ENCODE measurements around the gene RNF125. TPM values are rescaled to one million over a fixed set of nuclear protein-coding genes. Genes with fewer than 3 reads are reported as not detected.

The RNF125 gene
- polyA plus RNA-seq, 1 of the 3 experiments (the other 2 are of a cell fraction) = 0.05 TPM

DNA sequence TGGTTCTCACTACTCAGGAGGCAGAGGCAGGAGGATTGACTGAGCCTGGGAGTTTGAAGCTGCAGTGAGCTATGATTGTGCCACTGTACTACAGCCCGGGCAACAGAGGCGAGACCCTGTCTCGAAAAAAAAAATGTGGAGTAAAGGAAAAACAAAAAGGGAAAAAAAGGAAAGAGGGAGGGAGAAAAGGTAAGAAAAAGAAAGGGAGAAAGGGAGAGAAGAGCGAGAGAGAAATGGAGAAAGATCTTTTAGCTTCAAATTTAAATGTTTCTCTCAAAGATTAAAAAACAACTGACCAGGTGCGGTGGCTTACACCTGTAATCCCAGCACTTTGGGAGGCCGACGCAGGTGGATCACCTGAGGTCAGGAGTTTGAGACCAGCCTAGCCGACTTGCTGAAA, 65.2 kb downstream of the RNF125 start:
- TF ChIP-seq TEAD4 (IDR thresholded peaks at IDR 0.05; ENCODE audit: borderline replicate concordance, insufficient read depth) (no peak), RCOR1 (IDR thresholded peaks at IDR 0.05; ENCODE audit: low read length) (no peak), JUND (IDR thresholded peaks at IDR 0.05) (no peak), YY1 (IDR thresholded peaks at IDR 0.05; ENCODE audit: low read depth) (no peak), TCF12 (IDR thresholded peaks at IDR 0.05) (no peak), ELF1 (IDR thresholded peaks at IDR 0.05) (no peak), MEF2A (IDR thresholded peaks at IDR 0.05; ENCODE audit: borderline replicate concordance, low read depth) (no peak), MXI1 (IDR thresholded peaks at IDR 0.05; ENCODE audit: low read depth, low read length) (no peak), FOXJ3 (CRISPR knock-in tag; IDR thresholded peaks at IDR 0.05) (no peak), NFIC (IDR thresholded peaks at IDR 0.05; ENCODE audit: borderline replicate concordance) (no peak), EZH2phosphoT487 (IDR thresholded peaks at IDR 0.05; ENCODE audit: borderline replicate concordance, low read depth) (no peak)
- TF ChIP-seq, protein P1, sequence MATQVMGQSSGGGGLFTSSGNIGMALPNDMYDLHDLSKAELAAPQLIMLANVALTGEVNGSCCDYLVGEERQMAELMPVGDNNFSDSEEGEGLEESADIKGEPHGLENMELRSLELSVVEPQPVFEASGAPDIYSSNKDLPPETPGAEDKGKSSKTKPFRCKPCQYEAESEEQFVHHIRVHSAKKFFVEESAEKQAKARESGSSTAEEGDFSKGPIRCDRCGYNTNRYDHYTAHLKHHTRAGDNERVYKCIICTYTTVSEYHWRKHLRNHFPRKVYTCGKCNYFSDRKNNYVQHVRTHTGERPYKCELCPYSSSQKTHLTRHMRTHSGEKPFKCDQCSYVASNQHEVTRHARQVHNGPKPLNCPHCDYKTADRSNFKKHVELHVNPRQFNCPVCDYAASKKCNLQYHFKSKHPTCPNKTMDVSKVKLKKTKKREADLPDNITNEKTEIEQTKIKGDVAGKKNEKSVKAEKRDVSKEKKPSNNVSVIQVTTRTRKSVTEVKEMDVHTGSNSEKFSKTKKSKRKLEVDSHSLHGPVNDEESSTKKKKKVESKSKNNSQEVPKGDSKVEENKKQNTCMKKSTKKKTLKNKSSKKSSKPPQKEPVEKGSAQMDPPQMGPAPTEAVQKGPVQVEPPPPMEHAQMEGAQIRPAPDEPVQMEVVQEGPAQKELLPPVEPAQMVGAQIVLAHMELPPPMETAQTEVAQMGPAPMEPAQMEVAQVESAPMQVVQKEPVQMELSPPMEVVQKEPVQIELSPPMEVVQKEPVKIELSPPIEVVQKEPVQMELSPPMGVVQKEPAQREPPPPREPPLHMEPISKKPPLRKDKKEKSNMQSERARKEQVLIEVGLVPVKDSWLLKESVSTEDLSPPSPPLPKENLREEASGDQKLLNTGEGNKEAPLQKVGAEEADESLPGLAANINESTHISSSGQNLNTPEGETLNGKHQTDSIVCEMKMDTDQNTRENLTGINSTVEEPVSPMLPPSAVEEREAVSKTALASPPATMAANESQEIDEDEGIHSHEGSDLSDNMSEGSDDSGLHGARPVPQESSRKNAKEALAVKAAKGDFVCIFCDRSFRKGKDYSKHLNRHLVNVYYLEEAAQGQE (IDR thresholded peaks at IDR 0.05; ENCODE audit: low read depth, low read length) = no peak
- TF ChIP-seq, protein P2, sequence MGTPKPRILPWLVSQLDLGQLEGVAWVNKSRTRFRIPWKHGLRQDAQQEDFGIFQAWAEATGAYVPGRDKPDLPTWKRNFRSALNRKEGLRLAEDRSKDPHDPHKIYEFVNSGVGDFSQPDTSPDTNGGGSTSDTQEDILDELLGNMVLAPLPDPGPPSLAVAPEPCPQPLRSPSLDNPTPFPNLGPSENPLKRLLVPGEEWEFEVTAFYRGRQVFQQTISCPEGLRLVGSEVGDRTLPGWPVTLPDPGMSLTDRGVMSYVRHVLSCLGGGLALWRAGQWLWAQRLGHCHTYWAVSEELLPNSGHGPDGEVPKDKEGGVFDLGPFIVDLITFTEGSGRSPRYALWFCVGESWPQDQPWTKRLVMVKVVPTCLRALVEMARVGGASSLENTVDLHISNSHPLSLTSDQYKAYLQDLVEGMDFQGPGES (IDR thresholded peaks at IDR 0.05; ENCODE audit: low read depth, low read length) = no peak
- TF ChIP-seq, protein P3, sequence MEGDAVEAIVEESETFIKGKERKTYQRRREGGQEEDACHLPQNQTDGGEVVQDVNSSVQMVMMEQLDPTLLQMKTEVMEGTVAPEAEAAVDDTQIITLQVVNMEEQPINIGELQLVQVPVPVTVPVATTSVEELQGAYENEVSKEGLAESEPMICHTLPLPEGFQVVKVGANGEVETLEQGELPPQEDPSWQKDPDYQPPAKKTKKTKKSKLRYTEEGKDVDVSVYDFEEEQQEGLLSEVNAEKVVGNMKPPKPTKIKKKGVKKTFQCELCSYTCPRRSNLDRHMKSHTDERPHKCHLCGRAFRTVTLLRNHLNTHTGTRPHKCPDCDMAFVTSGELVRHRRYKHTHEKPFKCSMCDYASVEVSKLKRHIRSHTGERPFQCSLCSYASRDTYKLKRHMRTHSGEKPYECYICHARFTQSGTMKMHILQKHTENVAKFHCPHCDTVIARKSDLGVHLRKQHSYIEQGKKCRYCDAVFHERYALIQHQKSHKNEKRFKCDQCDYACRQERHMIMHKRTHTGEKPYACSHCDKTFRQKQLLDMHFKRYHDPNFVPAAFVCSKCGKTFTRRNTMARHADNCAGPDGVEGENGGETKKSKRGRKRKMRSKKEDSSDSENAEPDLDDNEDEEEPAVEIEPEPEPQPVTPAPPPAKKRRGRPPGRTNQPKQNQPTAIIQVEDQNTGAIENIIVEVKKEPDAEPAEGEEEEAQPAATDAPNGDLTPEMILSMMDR (IDR thresholded peaks at IDR 0.05) = no peak
- TF ChIP-seq, protein P4, sequence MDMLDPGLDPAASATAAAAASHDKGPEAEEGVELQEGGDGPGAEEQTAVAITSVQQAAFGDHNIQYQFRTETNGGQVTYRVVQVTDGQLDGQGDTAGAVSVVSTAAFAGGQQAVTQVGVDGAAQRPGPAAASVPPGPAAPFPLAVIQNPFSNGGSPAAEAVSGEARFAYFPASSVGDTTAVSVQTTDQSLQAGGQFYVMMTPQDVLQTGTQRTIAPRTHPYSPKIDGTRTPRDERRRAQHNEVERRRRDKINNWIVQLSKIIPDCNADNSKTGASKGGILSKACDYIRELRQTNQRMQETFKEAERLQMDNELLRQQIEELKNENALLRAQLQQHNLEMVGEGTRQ (IDR thresholded peaks at IDR 0.05; ENCODE audit: borderline replicate concordance, low read depth, low read length) = no peak
- no peaks in the 10 kb centered on the region for H3K79me2 ChIP-seq (ENCODE audit: insufficient read depth)
- H3K9me3 ChIP-seq = no peaks in the 10 kb centered on the region
- H3K4me3 ChIP-seq (ENCODE audit: low read depth in 2 of 2, low read length in 1 of 2) = no peak overlapping the region
- CTCF ChIA-PET = interaction anchor here (0.9 kb wide), 1 partner anchor 11 kb away, joined by 3 read pairs; no protein-coding TSS in a partner anchor
- POLR2A ChIA-PET = interaction anchor here (0.7 kb wide), 1 partner anchor 141 kb away, joined by 5 read pairs; the partner anchor contains the start of gene TRAPPC8
- H3K36me3 ChIP-seq (replicated peaks in 1 of 2; ENCODE audit: control insufficient read depth in 1 of 2, insufficient read depth in 2 of 2, low read length in 1 of 2) = no peaks in the 10 kb centered on the region
- WGBS (ENCODE audit: low lambda C conversion rate) = 81% methylated on average over 8 of the region's 8 CpGs
- H3K9me2 ChIP-seq = no peaks in the 10 kb centered on the region
- peaks cover 0 to 6% of the 10 kb centered on the region in 2 experiments; a peak in 1 of 4 replicates for H3K4me1 ChIP-seq (ENCODE audit: control insufficient read depth in 1 of 2, insufficient read depth in 2 of 2, low read depth in 1 of 2, low read length in 1 of 2)
- H3K27me3 ChIP-seq (ENCODE audit: insufficient read depth) = no peaks in the 10 kb centered on the region
- H3K4me2 ChIP-seq = no peak overlapping the region
- DNase-seq = no peak
- H3K27ac ChIP-seq (ENCODE audit: low read depth in 2 of 2, low read length in 1 of 2) = no peak overlapping the region
- H3F3A ChIP-seq (replicated peaks; ENCODE audit: insufficient read depth) = no peaks in the 10 kb centered on the region
- H3K9ac ChIP-seq = no peak overlapping the region
- no peaks in the 10 kb centered on the region for H4K20me1 ChIP-seq (ENCODE audit: insufficient read depth)
- H2AFZ ChIP-seq (ENCODE audit: low read depth) = no peak overlapping the region
